HEK293 (cell line): ENCODE results near the gene FAM217B.

Experiments
- CTCF ChIA-PET: fragments of 350-600 bp; formaldehyde crosslinking; extraction: SDS; loops from one replicate; lab custom pipeline; 2021; ENCODE audit warnings: antibody characterized with exemption; lab: Yijun Ruan, JAX
- POLR2A ChIA-PET: fragments of 300-600 bp; formaldehyde crosslinking; extraction: SDS; loops from one replicate; lab custom pipeline; 2020; ENCODE audit warnings: antibody characterized with exemption, inconsistent platforms; lab: Yijun Ruan, JAX
- H3K27ac ChIP-seq: fragments of 200-500 bp; sonication (Bioruptor generic); 2 replicates; pipeline ENCODE4 v1.5.1; 2014; ENCODE audit warnings: low read depth, low read length, control low read depth, inconsistent platforms; ENCODE audit errors: extremely low read depth
- H3K36me3 ChIP-seq, 2 experiments: fragments of 200-500 bp in 1 of 2; sonication (Bioruptor generic) in 1 of 2; 1 replicate in 1 of 2; 2 replicates in 1 of 2; pipeline ENCODE4 v1.5.1; 2014 to 2017; ENCODE audit warnings: inconsistent platforms in 2 of 2, low read length in 2 of 2; ENCODE audit not compliant: control insufficient read depth in 2 of 2, insufficient read depth in 1 of 2
- H3K4me1 ChIP-seq: fragments of 200-500 bp; sonication (Bioruptor generic); 2 replicates; pipeline ENCODE4 v1.5.1; 2014; ENCODE audit warnings: mild to moderate bottlenecking, low read length, inconsistent platforms; ENCODE audit not compliant: control insufficient read depth, insufficient read depth
- H3K4me3 ChIP-seq: 2 replicates; pipeline ENCODE4 v1.5.1; 2011; ENCODE audit warnings: low read depth, mild to moderate bottlenecking, control low read depth, low read length, moderate library complexity
- H3K9me3 ChIP-seq: fragments of 200-500 bp; sonication (Bioruptor generic); 2 replicates; pipeline ENCODE4 v1.5.1; 2014; ENCODE audit warnings: low read depth, low read length, inconsistent platforms; ENCODE audit not compliant: control insufficient read depth, insufficient read depth
- HIC1 ChIP-seq: fragments of 450-650 bp; formaldehyde crosslinking; IDR thresholded peaks from 2 replicates; pipeline ENCODE4 v1.5.1; 2016; ENCODE audit warnings: missing biosample characterization, missing genetic modification characterization
- KLF16 ChIP-seq: fragments of 450-650 bp; formaldehyde crosslinking; IDR thresholded peaks from 2 replicates; pipeline ENCODE4 v1.5.1; 2017; ENCODE audit warnings: missing biosample characterization, missing genetic modification characterization
- OSR2 ChIP-seq: fragments of 450-650 bp; formaldehyde crosslinking; IDR thresholded peaks from 2 replicates; pipeline ENCODE4 v1.5.1; 2016; ENCODE audit warnings: missing biosample characterization, missing genetic modification characterization
- RBAK ChIP-seq: fragments of 450-650 bp; formaldehyde crosslinking; IDR thresholded peaks from 2 replicates; pipeline ENCODE4 v1.5.1; 2016; ENCODE audit warnings: missing biosample characterization, missing genetic modification characterization
- SP2 ChIP-seq: fragments of 450-650 bp; formaldehyde crosslinking; IDR thresholded peaks from 2 replicates; pipeline ENCODE4 v1.5.1; 2016; ENCODE audit warnings: missing biosample characterization, missing genetic modification characterization
- WT1 ChIP-seq: fragments of 450-650 bp; formaldehyde crosslinking; IDR thresholded peaks from 2 replicates; pipeline ENCODE4 v1.5.1; 2016; ENCODE audit warnings: missing biosample characterization, missing genetic modification characterization
- ZBTB1 ChIP-seq: fragments of 450-650 bp; formaldehyde crosslinking; IDR thresholded peaks from 2 replicates; pipeline ENCODE4 v1.5.1; 2016; ENCODE audit warnings: missing biosample characterization, missing genetic modification characterization
- ZBTB8A ChIP-seq: fragments of 450-650 bp; formaldehyde crosslinking; IDR thresholded peaks from 2 replicates; pipeline ENCODE4 v1.5.1; 2016; ENCODE audit warnings: missing biosample characterization, missing genetic modification characterization
- ZNF202 ChIP-seq: fragments of 450-650 bp; formaldehyde crosslinking; IDR thresholded peaks from 2 replicates; pipeline ENCODE4 v1.5.1; 2016; ENCODE audit warnings: missing biosample characterization, missing genetic modification characterization, borderline replicate concordance
- ZNF292 ChIP-seq: fragments of 450-650 bp; formaldehyde crosslinking; IDR thresholded peaks from 2 replicates; pipeline ENCODE4 v1.5.1; 2016; ENCODE audit warnings: low read depth, missing biosample characterization, missing genetic modification characterization, borderline replicate concordance
- ZNF404 ChIP-seq: fragments of 450-650 bp; formaldehyde crosslinking; IDR thresholded peaks from 2 replicates; pipeline ENCODE4 v1.5.1; 2017; ENCODE audit warnings: missing biosample characterization, missing genetic modification characterization
- ZNF48 ChIP-seq: fragments of 450-650 bp; formaldehyde crosslinking; IDR thresholded peaks from 2 replicates; pipeline ENCODE4 v1.5.1; 2016; ENCODE audit warnings: missing biosample characterization, missing genetic modification characterization
- ZNF654 ChIP-seq: fragments of 450-650 bp; formaldehyde crosslinking; IDR thresholded peaks from 2 replicates; pipeline ENCODE4 v1.5.1; 2016; ENCODE audit warnings: low read depth, missing biosample characterization, missing genetic modification characterization
- ZNF701 ChIP-seq: fragments of 450-650 bp; formaldehyde crosslinking; IDR thresholded peaks from 2 replicates; pipeline ENCODE4 v1.5.1; 2016; ENCODE audit warnings: missing biosample characterization, missing genetic modification characterization
- ZNF76 ChIP-seq: fragments of 450-650 bp; formaldehyde crosslinking; IDR thresholded peaks from 2 replicates; pipeline ENCODE4; 2016; ENCODE audit warnings: low read depth, missing biosample characterization, missing genetic modification characterization, borderline replicate concordance
- ZSCAN16 ChIP-seq: fragments of 450-650 bp; formaldehyde crosslinking; IDR thresholded peaks from 2 replicates; pipeline ENCODE4 v1.5.1; 2016; ENCODE audit warnings: missing biosample characterization, missing genetic modification characterization
- TF ChIP-seq, protein P1 (sequence below): fragments of 450-650 bp; formaldehyde crosslinking; IDR thresholded peaks from 2 replicates; pipeline ENCODE4 v1.5.1; 2016; ENCODE audit warnings: missing biosample characterization, missing genetic modification characterization
- TF ChIP-seq, protein P2 (sequence below): fragments of 450-650 bp; formaldehyde crosslinking; IDR thresholded peaks from 2 replicates; pipeline ENCODE4 v1.5.1; 2016; ENCODE audit warnings: missing biosample characterization, missing genetic modification characterization, borderline replicate concordance

The FAM217B gene

GRCh38 chr20:59985164-59985563 is 45.0 kb downstream of the FAM217B start:
- Histone ChIP-seq H3K9me3 (no peaks in the 10 kb centered on the region), H3K4me1 (no peaks in the 10 kb centered on the region), H3K4me3 (no peak overlapping the region), H3K36me3 (no peaks in the 10 kb centered on the region), H3K27ac (no peak overlapping the region)
- CTCF ChIA-PET, result no interaction called here
- POLR2A ChIA-PET, result no interaction called here
- TF ChIP-seq HIC1 (no peak), WT1 (no peak), ZSCAN16 (tag by site-specific recombination) (no peak), ZNF292 (tag by site-specific recombination) (no peak), RBAK (tag by site-specific recombination) (no peak), KLF16 (tag by site-specific recombination) (no peak), ZNF76 (tag by site-specific recombination) (no peak), OSR2 (no peak), ZBTB1 (tag by site-specific recombination) (no peak), ZBTB8A (tag by site-specific recombination) (no peak), SP2 (tag by site-specific recombination) (no peak), ZNF202 (tag by site-specific recombination) (no peak), ZNF701 (tag by site-specific recombination) (no peak), ZNF48 (tag by site-specific recombination) (no peak)
- TF ChIP-seq, protein P1, sequence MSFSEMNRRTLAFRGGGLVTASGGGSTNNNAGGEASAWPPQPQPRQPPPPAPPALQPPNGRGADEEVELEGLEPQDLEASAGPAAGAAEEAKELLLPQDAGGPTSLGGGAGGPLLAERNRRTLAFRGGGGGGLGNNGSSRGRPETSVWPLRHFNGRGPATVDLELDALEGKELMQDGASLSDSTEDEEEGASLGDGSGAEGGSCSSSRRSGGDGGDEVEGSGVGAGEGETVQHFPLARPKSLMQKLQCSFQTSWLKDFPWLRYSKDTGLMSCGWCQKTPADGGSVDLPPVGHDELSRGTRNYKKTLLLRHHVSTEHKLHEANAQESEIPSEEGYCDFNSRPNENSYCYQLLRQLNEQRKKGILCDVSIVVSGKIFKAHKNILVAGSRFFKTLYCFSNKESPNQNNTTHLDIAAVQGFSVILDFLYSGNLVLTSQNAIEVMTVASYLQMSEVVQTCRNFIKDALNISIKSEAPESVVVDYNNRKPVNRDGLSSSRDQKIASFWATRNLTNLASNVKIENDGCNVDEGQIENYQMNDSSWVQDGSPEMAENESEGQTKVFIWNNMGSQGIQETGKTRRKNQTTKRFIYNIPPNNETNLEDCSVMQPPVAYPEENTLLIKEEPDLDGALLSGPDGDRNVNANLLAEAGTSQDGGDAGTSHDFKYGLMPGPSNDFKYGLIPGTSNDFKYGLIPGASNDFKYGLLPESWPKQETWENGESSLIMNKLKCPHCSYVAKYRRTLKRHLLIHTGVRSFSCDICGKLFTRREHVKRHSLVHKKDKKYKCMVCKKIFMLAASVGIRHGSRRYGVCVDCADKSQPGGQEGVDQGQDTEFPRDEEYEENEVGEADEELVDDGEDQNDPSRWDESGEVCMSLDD (tag by site-specific recombination), result no peak
- TF ChIP-seq, protein P2, sequence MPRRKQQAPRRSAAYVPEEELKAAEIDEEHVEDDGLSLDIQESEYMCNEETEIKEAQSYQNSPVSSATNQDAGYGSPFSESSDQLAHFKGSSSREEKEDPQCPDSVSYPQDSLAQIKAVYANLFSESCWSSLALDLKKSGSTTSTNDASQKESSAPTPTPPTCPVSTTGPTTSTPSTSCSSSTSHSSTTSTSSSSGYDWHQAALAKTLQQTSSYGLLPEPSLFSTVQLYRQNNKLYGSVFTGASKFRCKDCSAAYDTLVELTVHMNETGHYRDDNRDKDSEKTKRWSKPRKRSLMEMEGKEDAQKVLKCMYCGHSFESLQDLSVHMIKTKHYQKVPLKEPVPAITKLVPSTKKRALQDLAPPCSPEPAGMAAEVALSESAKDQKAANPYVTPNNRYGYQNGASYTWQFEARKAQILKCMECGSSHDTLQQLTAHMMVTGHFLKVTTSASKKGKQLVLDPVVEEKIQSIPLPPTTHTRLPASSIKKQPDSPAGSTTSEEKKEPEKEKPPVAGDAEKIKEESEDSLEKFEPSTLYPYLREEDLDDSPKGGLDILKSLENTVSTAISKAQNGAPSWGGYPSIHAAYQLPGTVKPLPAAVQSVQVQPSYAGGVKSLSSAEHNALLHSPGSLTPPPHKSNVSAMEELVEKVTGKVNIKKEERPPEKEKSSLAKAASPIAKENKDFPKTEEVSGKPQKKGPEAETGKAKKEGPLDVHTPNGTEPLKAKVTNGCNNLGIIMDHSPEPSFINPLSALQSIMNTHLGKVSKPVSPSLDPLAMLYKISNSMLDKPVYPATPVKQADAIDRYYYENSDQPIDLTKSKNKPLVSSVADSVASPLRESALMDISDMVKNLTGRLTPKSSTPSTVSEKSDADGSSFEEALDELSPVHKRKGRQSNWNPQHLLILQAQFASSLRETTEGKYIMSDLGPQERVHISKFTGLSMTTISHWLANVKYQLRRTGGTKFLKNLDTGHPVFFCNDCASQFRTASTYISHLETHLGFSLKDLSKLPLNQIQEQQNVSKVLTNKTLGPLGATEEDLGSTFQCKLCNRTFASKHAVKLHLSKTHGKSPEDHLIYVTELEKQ (tag by site-specific recombination), result no peak

DNA sequence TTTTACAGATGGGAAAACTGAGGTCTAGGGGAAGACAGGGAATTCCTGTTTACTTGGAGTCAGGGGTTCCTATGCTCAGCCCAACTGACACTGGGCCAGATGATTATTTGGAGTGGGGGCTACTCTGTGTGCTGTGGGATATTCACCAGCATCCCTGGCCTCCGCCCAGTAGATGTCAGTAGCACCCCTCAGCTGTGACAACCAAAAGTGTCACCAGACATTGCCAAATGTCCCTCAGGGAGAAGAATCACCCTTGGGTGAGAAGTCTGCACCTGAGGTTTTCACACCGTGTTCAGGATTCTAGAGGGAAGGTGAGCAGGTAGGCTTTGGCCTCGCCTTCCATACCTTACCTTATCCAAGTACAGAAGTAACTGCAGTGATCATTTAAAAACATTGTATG is 45.7 kb downstream of the FAM217B start:
- ChIA-PET CTCF (interaction anchor here (0.7 kb wide), 1 partner anchor 151 kb away, joined by 3 read pairs; no protein-coding TSS in a partner anchor), POLR2A (no interaction called here)
- Histone ChIP-seq H3K4me3 (no peak overlapping the region), H3K36me3 (no peaks in the 10 kb centered on the region), H3K27ac (no peak overlapping the region), H3K9me3 (no peaks in the 10 kb centered on the region), H3K4me1 (no peaks in the 10 kb centered on the region)
- TF ChIP-seq ZNF654 (tag by site-specific recombination), result peak; percentile 23; the same call in 1 of the 2 replicates
- no peak for TF ChIP-seq ZNF404 (tag by site-specific recombination)
